Stimulated activated CD8-positive, alpha-beta memory T cell treated with anti-CD3 and anti-CD28 coated beads, Interleukin-7, amount 100 ng/mL, for 1 hour (primary cell): Measurements from ENCODE around the gene ACIN1.
A peak's percentile ranks its signal among the peaks of the same experiment; 100 is the strongest.

Source experiments
- DNase-seq, 2 donors: peaks; one replicate each; pipeline ENCODE4 v3.0.0-alpha.2; 2020; ENCODE audit warnings: low read depth in 2 of 2

The ACIN1 gene

GRCh38 chr14:23094666-23095195 is at the start of gene ACIN1:
Gene ACIN1 (minus strand): TSS chr14:23095136. CDS start chr14:23095112, 24 bp downstream.
- DNase-seq = peak; percentile 39 to 41

DNA sequence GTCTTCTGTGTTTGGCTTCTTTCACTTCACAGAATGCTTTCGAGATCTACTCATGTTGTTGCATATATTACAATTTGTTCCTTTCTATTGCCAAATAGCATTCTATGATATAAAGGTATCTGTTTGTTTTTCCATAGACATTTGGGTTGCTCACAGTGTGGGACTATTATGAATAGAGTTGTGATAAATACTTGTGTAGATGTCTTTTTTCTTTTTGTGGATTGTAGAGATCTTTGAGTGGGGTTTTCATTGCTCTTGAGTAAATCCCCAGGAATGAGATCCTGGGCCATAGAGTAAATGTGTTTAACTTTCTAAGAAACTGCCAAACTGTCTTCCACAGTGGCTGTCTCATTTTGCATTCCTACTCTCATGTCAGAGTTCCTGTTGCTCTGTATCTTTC is 49.0 kb upstream of the ACIN1 start:
- DNase-seq = no peak

DNA sequence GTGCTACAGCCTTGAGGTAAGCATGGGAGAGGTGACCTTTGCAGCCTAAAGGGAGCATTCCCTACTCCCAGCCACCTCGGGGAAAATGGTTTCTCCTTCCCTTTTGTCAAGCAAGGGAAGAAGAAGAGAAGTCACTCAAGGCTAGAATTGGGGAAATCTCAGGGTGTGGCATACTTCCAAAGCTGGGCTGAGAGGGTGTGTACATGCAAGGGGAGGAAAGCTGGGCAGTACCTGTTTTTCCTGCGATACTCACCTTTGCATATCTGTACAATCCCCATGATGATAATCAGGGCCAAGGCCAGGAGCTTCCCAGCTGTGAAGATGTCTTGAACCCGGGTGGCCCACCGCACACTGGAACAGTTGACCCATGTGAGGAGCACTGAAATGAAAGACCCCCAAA is 47.9 kb upstream of the ACIN1 start:
- no peak for DNase-seq

DNA sequence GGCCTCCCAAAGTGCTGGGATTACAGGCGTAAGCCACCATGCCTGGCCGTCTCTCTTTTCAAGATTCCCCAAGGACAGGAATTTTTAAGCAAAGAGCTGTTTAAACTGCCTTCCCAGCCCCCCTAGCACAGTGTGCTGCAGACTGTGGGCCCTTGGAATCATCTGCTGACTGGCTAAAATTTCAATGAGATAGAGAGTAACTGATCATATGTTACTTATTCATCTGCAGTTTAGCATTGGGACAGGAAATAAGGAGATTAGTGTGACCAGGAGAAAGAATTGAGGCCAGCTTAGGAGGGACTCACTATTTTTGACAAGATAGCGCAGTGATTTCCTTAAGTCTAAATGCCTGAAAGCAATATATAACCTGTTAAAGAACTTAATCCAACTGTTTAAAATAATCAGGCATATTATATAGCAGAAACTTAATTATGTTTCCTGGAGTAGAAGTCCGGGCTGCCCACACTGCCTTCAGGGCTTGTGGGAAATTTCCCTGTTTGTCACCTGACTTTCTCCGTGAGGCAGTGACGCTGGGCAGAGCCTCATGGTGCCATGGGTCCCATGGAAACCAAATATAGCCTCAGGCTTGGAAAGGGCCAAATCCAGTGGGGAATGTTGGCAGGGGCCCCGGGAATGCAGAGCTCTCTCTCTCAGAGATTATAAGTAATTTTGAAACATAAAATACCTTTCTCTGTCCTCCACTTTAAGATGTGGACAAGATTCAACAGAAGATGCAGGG is 46.9 kb upstream of the ACIN1 start:
- DNase-seq = no peak

GRCh38 chr14:23140371-23140770 is 45.4 kb upstream of the ACIN1 start:
- DNase-seq = no peak

GRCh38 chr14:23139874-23140273 is 44.9 kb upstream of the ACIN1 start:
- no peak for DNase-seq

- DNase-seq = no peak
Measured at GRCh38 chr14:23137813-23138535, 43.0 kb upstream of the ACIN1 start.

GRCh38 chr14:23137192-23137812 is 42.4 kb upstream of the ACIN1 start:
- no peak for DNase-seq

GRCh38 chr14:23136566-23137133 is 41.7 kb upstream of the ACIN1 start:
- no peak for DNase-seq

DNA sequence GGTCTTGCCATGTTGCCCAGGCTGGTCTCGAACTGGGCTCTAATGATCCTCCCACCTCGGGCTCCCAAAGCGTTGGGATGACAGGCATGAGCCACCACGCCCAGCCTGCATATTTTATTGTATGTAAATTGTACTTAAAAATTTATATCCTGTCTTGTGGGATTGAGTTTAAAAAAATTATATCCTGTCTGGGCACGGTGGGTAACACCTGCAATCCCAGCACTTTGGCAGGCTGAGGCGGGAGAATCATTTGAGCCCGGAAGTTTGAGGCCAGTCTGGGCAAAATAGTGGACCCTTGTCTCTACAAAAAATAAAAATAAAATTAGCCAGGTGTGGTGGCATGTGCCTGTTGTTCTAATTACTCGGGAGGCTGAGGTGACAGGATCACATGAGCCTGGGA is 38.0 kb upstream of the ACIN1 start:
- no peak for DNase-seq

DNA sequence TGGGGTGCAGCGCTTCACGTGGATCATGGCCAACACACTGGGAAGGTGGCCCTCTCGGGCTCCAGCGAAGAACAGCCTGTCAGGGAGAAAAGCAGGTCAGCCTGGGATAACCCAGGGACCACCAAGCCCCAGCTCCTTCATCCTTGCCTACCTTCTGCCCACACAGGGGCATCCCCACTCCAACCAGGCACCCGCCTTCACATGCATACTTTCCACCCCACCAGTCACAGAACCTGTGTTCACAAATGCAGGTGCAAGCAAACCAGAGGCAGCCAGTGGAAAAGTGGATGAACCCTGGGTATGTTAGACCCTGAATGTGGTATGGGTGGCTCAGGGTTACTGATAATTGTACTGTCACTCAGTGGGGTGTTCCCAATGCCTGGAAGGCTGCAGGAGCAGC is 36.5 kb upstream of the ACIN1 start:
- no peak for DNase-seq

DNA sequence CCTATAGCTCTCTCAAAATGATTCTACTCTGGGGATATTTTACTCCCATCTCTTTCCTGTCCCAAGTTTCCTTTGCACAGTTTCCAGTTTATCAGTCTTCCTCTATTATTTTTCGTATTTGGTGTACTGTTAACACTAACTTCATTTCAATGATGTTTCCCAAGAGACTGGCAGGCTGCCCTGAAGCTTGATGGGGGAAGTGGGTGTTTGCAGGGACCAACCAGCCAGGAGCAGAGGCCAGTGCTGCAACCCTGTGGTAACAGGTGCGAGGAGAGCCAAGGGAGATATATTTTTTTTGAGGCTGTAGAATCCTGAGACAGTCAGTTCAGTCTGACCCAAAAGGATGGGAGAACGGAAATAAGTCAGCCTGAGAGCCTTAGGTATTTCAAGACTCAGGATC is 35.9 kb upstream of the ACIN1 start:
- no peak for DNase-seq

DNA sequence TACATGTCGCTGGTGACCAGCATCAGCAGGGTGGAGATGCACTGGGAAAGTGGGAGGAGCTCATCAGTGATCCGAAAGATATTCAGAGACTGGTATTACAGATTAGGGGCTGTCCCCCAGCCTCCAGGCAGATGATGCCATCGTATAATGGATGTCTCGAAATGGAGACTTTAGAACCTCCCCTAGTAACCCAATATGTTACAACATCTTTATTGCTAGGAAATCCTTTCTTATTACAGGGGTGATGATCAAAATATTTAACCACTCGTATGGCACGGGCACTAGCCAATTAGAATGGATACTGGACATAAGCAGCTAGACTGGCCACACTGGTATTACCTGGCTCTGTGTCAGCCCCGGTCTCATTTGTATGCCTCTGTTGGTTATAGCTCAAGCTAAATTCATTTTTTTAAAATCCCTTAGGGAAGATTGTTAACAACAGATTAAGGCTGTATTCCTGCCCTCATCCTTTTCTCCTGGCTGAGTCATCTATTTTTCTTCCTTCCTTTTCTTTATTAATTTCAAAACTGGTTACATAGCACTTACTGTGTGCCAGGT is 34.9 kb upstream of the ACIN1 start:
- no peak for DNase-seq

DNA sequence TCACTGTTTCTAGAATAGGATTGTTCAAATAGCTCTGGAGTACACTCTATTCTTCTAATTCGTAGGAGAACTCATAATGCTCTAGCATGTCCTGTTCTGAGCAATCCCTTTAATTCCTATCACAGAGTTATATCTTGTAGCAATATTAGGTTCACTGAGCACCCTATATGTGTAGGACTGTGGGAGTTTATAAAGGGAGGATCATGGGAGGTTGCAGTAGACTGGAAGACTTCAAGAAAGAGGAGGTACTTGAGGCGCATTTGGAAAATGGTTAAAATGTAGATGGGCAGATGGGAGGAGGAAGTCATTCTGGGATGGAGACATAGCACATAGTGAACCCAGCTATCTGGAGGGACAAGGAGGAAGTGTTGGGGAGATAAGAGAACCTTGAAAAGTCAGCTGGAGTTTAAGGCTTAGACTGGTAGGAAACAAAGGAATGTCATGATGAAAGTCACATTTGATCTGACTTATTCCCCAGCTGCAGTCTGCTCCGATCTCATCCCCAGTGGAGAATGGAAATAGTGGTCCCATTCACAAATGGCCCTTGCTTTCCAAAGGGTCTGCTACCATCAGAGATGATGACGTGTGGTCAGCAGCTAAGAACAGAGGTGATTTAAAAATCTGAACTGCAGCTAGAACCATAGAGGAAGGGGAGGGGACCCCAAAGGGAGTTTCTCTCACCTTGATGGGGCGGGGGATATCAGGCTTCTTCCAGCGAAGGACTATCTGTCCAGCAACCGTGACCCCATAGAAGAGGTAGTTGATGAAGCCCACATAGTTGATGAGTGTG is 34.2 kb upstream of the ACIN1 start:
- no peak for DNase-seq

DNA sequence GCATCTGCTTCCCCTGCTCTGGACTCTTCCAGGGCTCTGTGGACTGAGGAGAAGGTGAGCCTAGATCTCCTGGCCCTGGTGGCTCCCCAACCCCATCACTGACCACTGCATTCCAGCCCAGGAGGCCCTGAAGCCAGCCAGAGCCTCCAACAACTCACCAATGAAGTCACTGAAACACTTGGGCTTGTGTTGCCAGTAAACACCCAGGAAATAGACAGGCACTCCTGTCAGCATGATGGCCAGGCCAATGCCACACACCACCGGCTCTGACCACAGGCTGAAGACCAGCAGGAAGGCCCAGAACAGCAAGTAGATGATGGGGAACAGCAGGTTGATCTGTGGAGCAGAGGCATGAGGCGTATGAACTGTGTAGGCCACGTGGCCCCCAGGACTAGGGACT is 32.9 kb upstream of the ACIN1 start:
- no peak for DNase-seq

GRCh38 chr14:23126548-23127278 is 31.8 kb upstream of the ACIN1 start:
- no peak for DNase-seq

- no peak for DNase-seq
Measured at GRCh38 chr14:23125933-23126524, 31.1 kb upstream of the ACIN1 start.

GRCh38 chr14:23125011-23125410 is 30.1 kb upstream of the ACIN1 start:
- DNase-seq = no peak

DNA sequence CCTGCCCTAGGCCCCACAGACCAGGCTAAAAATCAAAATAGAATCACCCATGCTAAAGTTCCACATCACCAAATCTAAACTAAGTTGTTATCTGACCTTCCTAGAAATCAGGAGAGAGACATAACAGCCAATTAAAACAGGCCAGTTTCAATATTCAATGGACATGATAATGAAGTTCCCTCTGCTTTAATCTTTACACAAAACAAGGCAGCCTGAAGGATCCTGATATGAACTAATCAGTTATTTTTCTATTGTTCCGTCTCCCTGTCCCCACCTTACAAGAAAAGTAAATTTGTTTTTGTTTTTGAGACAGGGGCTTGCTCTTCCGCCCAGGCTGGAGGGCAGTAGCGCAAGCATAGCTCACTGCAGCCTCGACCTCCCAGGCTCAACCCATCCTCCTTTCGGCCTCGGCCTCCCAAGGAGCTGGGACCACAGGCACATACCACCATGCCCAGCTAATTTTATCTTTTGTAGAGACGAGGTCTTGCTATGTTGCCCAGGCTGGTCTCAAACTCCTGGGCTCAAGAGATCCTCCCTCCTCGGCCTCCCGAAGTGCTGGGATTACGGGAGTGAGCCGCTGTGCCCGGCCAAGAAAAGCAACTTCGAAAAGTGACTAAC is 29.5 kb upstream of the ACIN1 start:
- DNase-seq = no peak

DNA sequence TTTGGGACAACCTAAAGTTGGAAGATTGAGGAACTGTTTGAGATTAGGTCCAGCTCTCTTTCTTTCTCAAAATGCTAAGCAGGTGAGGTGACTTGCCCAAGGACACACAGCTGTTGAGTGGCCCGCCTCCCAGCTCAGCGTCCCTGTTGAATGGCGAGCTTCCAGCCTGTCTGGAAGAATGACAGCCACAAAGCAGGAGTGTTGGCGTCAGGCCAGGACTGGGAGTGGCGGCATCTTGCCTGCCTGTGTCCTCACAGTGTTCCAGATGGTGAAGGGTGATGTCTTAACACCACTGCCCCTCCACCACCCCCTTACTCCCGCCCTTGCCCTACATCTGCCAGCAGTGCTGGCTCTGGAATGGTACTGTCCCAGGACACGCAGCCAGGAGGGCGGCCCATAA is 28.5 kb upstream of the ACIN1 start:
- no peak for DNase-seq
